ENCODE results near the gene CCDC73. TPM values are rescaled to one million over a fixed set of nuclear protein-coding genes. Genes with fewer than 3 reads are reported as not detected.

CCDC73 gene
- total and polyA plus RNA-seq, 7 donors, result not detected

DNA sequence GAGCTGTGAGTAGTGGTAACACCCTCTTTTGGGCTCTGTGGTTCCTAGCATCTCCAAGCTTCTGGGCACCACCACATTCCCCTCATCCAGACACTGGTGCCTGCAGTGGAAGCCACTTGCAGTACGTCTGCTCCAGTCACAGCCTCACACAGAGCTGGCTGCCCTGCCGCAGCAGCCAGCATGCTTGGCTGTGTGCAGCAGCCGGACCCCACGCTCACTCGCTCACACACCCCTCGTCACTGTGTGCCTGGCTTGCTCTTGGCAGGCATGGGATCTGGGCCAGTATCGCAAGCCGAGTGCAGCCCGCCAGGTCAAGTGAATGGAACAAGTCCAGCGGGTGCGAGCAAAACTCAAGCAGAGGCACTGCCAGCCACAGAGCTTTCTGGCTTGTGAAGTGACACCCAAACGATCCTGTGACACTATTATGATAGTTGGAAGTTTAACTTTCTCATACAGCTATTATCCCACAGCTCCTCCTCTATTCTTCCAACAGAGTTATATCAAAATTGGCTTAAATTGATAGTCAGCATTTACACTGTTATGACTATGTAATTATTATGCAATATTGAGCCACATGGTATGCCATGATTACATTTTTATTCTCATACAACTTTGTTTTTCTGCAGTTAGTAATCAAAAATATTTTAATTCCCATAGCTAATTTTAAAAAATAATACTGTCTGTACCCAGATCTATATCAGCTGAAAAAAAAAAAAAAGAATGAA, 89.0 kb downstream of the CCDC73 start:
- TF ChIP-seq POLR2A (IDR thresholded peaks at IDR 0.05), result no peak
- TF ChIP-seq EP300 (IDR thresholded peaks at IDR 0.05), result no peak
- TF ChIP-seq POLR2AphosphoS5 (IDR thresholded peaks at IDR 0.05), result no peak
- TF ChIP-seq, protein P1, sequence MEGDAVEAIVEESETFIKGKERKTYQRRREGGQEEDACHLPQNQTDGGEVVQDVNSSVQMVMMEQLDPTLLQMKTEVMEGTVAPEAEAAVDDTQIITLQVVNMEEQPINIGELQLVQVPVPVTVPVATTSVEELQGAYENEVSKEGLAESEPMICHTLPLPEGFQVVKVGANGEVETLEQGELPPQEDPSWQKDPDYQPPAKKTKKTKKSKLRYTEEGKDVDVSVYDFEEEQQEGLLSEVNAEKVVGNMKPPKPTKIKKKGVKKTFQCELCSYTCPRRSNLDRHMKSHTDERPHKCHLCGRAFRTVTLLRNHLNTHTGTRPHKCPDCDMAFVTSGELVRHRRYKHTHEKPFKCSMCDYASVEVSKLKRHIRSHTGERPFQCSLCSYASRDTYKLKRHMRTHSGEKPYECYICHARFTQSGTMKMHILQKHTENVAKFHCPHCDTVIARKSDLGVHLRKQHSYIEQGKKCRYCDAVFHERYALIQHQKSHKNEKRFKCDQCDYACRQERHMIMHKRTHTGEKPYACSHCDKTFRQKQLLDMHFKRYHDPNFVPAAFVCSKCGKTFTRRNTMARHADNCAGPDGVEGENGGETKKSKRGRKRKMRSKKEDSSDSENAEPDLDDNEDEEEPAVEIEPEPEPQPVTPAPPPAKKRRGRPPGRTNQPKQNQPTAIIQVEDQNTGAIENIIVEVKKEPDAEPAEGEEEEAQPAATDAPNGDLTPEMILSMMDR (IDR thresholded peaks at IDR 0.05), result no peak
- 90 to 92% methylated on average over 12 of the region's 12 CpGs for WGBS, 2 donors
- intact Hi-C loops (cut with DNase I), result no loop called here
- Histone ChIP-seq H3K4me3 (no peak overlapping the region), H3K9me3 (peaks cover 0 to 5% (median 0%) of the 10 kb centered on the region in 4 donors), H3K36me3 (no peaks in the 10 kb centered on the region), H3K27me3 (no peaks in the 10 kb centered on the region), H3K27ac (no peak overlapping the region), H3K4me1 (peaks cover 0 to 8% (median 2%) of the 10 kb centered on the region in 4 donors)
- DNase-seq, result no peak

DNA sequence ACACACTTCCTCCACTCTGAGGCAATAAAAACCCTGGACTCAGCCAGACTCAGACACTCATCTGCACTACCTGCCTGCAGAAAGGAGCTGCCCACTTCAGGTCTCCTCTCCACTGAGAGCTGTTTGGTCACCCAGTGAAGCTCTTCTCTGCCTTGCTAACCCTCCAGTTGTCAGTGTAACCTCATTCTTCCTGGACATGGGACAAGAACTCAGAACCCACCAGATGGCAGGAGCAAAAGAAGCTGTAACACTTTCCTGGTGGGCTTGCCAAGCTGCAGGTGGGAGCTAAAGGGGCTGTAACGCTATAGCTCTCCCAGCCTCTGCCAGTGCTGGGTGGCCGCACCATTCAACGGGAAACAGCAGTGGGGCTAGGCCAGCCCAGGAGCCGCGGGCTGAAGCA, 89.7 kb downstream of the CCDC73 start:
- Histone ChIP-seq H3K27ac (no peak overlapping the region), H3K36me3 (no peaks in the 10 kb centered on the region), H3K4me3 (no peak overlapping the region), H3K4me1 (peaks cover 0 to 8% (median 2%) of the 10 kb centered on the region in 4 donors), H3K9me3 (peaks cover 0 to 5% (median 0%) of the 10 kb centered on the region in 4 donors), H3K27me3 (no peaks in the 10 kb centered on the region)
- WGBS, 2 donors, result 85 to 95% methylated on average over 5 of the region's 5 CpGs
- intact Hi-C loops (cut with DNase I), result no loop called here
- TF ChIP-seq POLR2AphosphoS5 (IDR thresholded peaks at IDR 0.05), result no peak
- TF ChIP-seq POLR2A (IDR thresholded peaks at IDR 0.05), result no peak
- TF ChIP-seq EP300 (IDR thresholded peaks at IDR 0.05), result no peak
- TF ChIP-seq, protein P1 (IDR thresholded peaks at IDR 0.05), result no peak
- DNase-seq, result no peak

DNA sequence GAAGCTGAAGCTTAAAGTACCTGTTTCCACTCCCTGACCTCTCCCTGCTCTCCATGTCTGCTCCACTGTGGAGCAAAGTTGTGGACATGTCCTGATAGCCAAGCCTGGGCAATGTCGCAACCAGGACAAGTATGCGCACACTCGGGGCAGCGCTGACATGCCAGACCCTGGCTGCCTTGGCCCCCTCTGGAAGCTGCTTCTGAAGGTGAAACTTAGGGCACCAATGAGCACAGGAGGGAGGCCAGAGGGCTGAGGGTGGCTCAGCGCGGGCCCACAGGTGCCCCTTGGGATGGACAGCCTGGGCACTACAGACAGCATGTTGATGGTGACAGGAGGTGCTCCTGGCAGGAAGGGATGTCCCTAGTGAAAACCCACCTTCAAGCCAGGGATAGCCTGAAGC, 90.2 kb downstream of the CCDC73 start:
- intact Hi-C loops (cut with DNase I), result no loop called here
- TF ChIP-seq POLR2A (IDR thresholded peaks at IDR 0.05) (no peak), EP300 (IDR thresholded peaks at IDR 0.05) (no peak), POLR2AphosphoS5 (IDR thresholded peaks at IDR 0.05) (no peak)
- TF ChIP-seq, protein P1 (IDR thresholded peaks at IDR 0.05), result no peak
- Histone ChIP-seq H3K27ac (no peak overlapping the region), H3K4me3 (no peak overlapping the region), H3K36me3 (no peaks in the 10 kb centered on the region), H3K9me3 (peaks cover 0 to 5% (median 0%) of the 10 kb centered on the region in 4 donors), H3K4me1 (peaks cover 0 to 8% (median 2%) of the 10 kb centered on the region in 4 donors), H3K27me3 (no peaks in the 10 kb centered on the region)
- WGBS, 2 donors, result 98 to 99% methylated on average over 6 of the region's 6 CpGs
- DNase-seq, result no peak

DNA sequence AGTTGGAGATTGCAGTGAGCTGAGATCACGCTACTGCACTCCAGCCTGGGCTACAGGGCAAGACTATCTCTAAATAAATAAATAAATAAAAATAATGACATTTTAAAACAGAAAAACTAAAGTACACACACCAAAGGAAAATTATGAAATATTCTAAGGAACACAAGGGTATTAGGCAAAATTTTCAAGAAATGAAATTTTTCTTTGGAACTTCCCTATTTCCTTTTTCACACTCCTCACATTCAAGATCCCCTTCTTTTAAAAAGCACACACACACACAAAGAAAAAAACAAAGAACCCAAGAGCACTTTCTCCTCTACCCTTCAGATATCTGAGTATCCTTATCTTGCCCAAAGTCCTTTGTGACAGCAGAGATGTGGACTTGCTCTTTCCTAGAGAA, 92.8 kb downstream of the CCDC73 start:
- Histone ChIP-seq H3K27ac (no peak overlapping the region), H3K4me1 (no peaks in the 10 kb centered on the region), H3K9me3 (peaks cover 0 to 5% (median 0%) of the 10 kb centered on the region in 4 donors), H3K36me3 (no peaks in the 10 kb centered on the region), H3K27me3 (no peaks in the 10 kb centered on the region), H3K4me3 (no peak overlapping the region)
- intact Hi-C loops (cut with DNase I), result no loop called here
- WGBS, 2 donors, result 92 to 93% methylated on average over 1 of the region's 1 CpG
- TF ChIP-seq POLR2A (IDR thresholded peaks at IDR 0.05), result no peak
- TF ChIP-seq EP300 (IDR thresholded peaks at IDR 0.05), result no peak
- TF ChIP-seq, protein P1 (IDR thresholded peaks at IDR 0.05), result no peak
- TF ChIP-seq POLR2AphosphoS5 (IDR thresholded peaks at IDR 0.05), result no peak
- DNase-seq, result no peak
